Hematopoietic multipotent progenitor cell treated with erythropoietin and hydrocortisone succinate and interleukin-3 and kit ligand, for 4 days (in vitro differentiated cells): ENCODE measurements around the gene CAB39L.

Experiments
- DNase-seq: peaks from one replicate; pipeline ENCODE4 v3.0.0-alpha.2; 2015

CAB39L gene

GRCh38 chr13:49441312-49441711 is 2.6 kb downstream of the CAB39L start:
- DNase-seq = no peak

DNA sequence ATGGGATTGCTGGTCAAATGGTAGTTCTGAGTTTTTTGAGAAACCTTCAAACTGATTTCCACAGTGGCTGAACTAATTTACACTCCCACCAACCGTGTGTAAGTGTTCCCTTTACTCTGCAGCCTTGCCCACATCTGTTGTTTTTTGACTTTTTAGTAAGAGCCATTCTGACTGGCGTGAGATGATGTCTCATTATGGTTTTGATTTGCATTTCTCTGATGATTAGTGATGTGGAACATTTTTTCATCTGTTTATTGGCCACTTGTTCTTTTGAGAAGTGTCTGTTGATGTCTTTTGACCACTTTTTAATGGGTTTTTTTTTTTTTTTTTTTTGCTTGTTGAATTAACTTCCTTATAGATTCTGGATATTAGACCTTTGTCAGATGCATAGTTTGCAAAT is 4.3 kb downstream of the CAB39L start:
- no peak for DNase-seq

GRCh38 chr13:49437705-49438104 is 6.2 kb downstream of the CAB39L start:
- no peak for DNase-seq

DNA sequence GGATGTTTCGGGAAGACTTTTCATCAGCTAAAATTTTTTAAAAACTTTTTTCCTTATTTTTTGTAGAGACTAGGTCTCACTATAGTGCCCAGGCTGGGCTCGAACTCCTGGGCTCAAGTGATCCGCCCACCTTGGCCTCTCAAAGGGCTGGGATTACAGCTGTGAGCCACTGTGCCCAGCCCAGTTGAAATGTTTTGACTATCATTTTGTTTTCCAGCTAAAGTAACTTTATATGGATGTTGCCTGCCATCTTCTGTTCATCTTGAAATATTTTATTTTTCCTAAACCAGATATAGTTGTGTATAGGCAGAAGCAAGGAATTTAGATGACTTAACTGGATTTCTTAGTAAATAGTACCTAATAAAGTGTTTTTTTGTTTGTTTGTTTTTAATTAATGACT is 7.0 kb downstream of the CAB39L start:
- peak; percentile 64 for DNase-seq

- no peak for DNase-seq
Observed at GRCh38 chr13:49435992-49436391, 7.9 kb downstream of the CAB39L start.

- no peak for DNase-seq
Observed at GRCh38 chr13:49429121-49429520, 14.7 kb downstream of the CAB39L start.

GRCh38 chr13:49428041-49428763 is 15.7 kb downstream of the CAB39L start:
- DNase-seq = no peak

DNA sequence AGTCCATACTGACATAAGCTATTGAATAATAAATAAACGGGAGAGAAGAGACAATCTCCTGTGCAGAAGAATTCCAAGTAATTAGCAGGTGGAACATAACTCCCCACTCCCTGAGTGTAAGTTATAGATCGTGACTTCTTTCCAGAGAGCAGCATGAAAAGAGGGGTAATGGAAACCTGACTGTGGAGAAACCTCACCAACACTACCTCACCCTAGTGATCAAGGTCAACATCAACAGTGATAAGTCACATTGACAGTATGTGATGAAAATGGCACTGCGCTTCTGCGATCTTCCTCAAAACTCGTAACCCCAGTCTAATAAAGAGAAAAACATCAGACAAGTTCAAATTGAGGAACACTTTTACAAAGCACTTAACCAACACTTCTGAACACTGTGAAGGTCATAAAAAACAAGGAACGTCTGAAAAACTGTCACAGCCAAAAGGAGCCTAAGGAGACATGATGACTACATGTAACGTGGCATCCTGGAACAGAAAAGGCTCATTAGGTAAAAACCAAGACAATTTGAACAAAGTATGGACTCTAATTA is 19.8 kb downstream of the CAB39L start:
- DNase-seq = no peak

GRCh38 chr13:49421391-49421790 is 22.5 kb downstream of the CAB39L start:
- peak; percentile 58 for DNase-seq

DNA sequence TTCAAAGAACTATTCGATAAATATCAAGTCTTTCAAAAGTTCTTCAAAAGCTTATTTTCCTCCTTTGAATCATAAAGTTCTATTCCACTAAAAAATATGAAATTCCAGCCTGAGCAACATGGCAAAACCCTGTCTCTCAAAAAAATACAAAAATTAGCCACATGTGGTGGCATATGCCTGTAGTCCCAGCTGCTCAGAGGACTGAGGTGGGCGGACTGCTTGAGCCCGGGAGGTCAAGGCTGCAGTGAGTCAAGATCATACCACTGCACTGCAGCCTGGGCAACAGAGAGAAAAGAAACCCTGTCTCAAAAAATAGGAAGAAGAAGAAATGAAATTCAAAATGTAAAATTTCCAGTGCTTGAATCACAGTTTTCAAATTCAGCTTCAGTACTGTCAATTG is 24.6 kb downstream of the CAB39L start:
- DNase-seq = no peak

- peak; percentile 57 for DNase-seq
Observed at GRCh38 chr13:49418206-49418605, 25.7 kb downstream of the CAB39L start.

DNA sequence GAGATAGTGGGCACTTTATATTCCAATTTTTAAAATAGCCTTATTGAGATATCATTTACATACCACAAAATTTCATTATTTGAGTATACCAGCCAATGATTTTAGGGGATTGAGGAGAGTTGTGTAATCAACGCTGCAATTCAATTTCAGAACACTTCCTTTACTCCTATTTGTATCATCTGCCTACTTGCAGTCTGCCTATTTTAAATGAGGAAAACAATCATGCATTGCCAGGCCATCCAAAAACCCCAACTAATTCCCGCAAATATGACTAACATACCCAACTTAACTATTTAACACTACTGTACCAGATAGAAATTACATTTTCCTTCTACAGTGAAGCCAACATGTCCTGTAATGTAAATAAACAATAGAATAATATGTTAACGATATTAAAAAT is 26.7 kb downstream of the CAB39L start:
- no peak for DNase-seq

- DNase-seq = no peak
Observed at GRCh38 chr13:49412749-49413148, 31.1 kb downstream of the CAB39L start.

DNA sequence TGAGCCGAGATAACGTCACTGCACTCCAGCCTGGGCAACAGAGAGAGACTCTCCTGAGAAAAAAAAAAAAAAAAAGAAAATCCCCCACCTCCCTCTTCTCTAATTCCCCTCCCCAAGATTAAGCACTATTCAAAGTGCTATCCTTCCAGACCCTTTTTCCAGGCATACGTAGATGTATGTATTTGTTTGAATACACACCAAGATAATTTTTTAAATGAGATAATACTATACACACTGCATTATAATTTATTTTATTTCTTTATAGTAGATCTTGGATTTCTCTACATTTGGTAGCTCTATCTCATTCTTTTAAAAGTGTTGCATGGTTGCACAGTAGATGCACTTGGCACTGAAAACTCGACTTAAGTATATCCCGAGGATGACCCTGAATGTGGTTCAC is 32.5 kb downstream of the CAB39L start:
- DNase-seq = no peak

DNA sequence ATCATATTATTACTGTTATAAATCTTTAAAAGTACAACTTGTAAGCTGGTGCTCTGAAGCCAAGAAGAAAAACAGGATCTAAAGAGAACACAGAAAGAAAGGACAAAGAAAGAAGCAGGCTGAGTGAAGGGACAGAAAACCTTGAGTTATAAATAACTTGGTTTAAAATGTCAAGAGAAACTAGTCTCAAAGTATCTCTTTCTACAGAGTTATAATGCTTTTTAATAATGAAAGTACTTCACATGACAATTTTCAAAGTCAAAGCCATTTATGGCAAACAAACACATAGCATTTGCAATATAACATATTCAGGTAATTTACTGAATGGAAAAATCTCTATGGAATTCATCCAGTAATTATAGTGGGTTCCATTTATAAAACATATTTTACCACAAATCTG is 33.4 kb downstream of the CAB39L start:
- DNase-seq = no peak

GRCh38 chr13:49410006-49410405 is 33.9 kb downstream of the CAB39L start:
- DNase-seq = peak; percentile 40

DNA sequence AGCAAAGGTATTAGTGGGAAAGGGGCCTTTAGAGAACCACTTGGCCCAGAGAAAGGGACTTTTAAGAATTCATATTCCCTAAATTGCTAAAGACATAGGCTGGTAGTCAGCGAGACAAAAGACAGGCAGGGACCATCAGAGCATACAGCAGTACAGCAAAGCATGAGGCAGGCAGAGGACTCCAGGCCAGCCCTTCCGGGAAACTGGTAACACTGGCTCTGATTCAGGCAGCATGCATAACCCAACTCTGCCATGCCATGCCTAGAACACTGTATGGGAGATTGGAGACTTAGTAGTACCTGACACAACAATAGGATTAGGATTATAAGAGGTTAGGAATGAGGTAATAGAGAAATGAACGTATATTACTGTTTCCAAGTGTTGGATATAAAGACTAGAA is 34.9 kb downstream of the CAB39L start:
- DNase-seq = no peak

GRCh38 chr13:49407936-49408335 is 35.9 kb downstream of the CAB39L start:
- DNase-seq = no peak

DNA sequence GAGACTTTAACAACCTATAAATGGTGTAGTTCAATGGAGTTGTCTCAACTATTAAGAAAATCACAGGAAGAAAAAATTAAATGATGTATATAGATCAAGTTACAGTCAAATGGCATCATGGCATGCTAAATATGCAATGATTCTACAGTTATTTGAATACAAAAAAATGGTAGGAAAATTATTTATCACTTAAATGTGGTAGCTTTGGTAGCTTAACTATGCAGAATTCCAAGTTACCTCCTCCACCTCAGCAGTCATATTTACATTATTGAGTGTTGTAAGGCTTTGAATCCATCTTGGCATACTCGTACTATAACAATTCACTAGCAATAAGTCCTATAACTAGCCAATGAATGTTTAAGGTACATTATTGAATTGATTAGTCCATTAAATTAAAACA is 36.8 kb downstream of the CAB39L start:
- DNase-seq = no peak

DNA sequence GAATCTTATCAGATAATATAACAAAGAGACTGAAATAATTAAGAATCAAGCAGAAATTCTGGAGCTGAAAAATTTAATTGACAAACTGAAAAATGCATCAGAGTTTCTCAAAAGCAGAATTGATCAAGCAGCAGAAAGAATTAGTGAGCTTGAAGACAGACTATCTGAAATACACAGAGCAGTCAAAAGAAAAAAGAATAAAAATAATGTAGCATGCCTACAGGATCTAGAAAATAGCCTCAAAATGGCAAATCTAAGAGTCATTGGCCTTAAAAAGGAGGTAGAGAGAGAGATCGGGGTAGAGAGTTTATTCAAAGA is 39.2 kb downstream of the CAB39L start:
- DNase-seq = no peak

- DNase-seq = no peak
Observed at GRCh38 chr13:49403996-49404702, 39.7 kb downstream of the CAB39L start.

DNA sequence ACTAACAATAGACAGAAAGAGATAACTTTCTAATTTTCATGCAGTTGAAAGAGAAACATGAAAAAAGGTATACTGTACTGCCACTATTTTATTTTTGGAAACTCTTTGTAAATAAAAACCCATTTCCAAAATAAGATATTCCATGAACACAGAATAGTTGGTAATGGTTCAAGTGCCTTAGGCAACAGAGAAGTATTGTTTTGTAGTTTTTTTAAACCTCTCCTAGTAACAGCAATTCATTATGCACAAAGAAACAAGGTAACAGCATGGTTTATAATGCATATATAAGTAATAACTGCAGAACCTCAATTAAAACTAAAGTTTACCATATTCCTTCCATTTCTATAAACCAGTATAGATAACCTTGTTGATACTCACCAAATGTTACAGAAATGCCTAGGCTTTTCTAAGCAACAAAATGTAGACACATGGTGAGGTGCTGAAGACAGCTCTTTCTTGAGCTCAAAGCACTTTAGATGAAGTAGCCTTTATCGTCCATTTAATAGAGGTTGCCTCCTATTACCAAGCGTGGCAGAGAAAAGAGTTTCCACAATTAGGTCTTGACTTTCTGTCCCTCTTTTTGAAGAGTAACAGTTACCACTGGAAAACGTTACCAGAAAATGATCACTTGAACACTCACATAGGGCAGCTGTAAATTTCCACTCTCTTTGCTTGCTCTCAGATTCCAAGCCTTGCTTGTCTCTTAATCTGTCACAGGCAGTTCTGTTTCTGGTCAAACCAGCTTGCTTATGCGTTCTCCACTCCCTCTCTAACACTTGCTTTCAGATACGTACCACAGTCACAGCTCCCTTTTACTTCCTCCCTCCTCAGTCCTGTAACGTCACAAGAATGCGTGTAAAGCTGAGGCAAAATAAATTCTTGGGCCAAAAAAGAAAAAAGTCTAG is 42.9 kb downstream of the CAB39L start:
- DNase-seq = peak; percentile 88

- no peak for DNase-seq
Observed at GRCh38 chr13:49399801-49400472, 43.9 kb downstream of the CAB39L start.
